MG63 (cell line): ENCODE measurements around the gene CAT. TPM values are rescaled to one million over a fixed set of nuclear protein-coding genes. Genes with fewer than 3 reads are reported as not detected.

Experiments
- DNase-seq: peaks from one replicate; pipeline ENCODE4 v3.0.0-alpha.2; 2020
- H3K27me3 ChIP-seq: fragments of 250-450 bp; sonication (Bioruptor Pico); 2 replicates; pipeline ENCODE4 v1.5.1; 2020; ENCODE audit warnings: mild to moderate bottlenecking, moderate library complexity
- H3K36me3 ChIP-seq: fragments of 250-450 bp; sonication (Bioruptor Pico); 2 replicates; pipeline ENCODE4 v1.5.1; 2020; ENCODE audit warnings: mild to moderate bottlenecking, moderate library complexity
- H3K4me3 ChIP-seq: fragments of 250-450 bp; sonication (Bioruptor Pico); 2 replicates; pipeline ENCODE4 v1.5.1; 2020; ENCODE audit warnings: mild to moderate bottlenecking, moderate library complexity
- H3K9me3 ChIP-seq: fragments of 250-450 bp; sonication (Bioruptor Pico); 2 replicates; pipeline ENCODE4 v1.5.1; 2020; ENCODE audit warnings: mild to moderate bottlenecking, moderate library complexity
- total RNA-seq: library from RNA; depleted of rRNA; stranded (reverse); fragments of >200 nt; shearing (Covaris generic); gene quantifications from 2 replicates; pipeline ENCODE4 v1.2.3, GENCODE V29; 2014; ENCODE audit warnings: low replicate concordance; rRNA removed

The CAT gene
- total RNA-seq = 124 and 125 TPM in 2 replicates

GRCh38 chr11:34438529-34439507, at the start of gene CAT:
TSS of gene CAT (plus strand) at chr11:34438934. CDS start at chr11:34439014, 80 bp downstream.
- H3K9me3 ChIP-seq = peaks cover 4% of the 10 kb centered on the region; the same call in 1 of the 2 replicates
- peaks cover 23% of the 10 kb centered on the region for H3K36me3 ChIP-seq
- DNase-seq = peak; percentile 99
- H3K27me3 ChIP-seq = no peaks in the 10 kb centered on the region
- peak within 1 kb of the TSS; percentile 96 for H3K4me3 ChIP-seq

- Histone ChIP-seq H3K27me3 (no peaks in the 10 kb centered on the region), H3K4me3 (no peak overlapping the region), H3K36me3 (no peaks in the 10 kb centered on the region), H3K9me3 (peaks cover 15% of the 10 kb centered on the region)
- no peak for DNase-seq
Observed at GRCh38 chr11:34394771-34395300, 43.9 kb upstream of the CAT start.

DNA sequence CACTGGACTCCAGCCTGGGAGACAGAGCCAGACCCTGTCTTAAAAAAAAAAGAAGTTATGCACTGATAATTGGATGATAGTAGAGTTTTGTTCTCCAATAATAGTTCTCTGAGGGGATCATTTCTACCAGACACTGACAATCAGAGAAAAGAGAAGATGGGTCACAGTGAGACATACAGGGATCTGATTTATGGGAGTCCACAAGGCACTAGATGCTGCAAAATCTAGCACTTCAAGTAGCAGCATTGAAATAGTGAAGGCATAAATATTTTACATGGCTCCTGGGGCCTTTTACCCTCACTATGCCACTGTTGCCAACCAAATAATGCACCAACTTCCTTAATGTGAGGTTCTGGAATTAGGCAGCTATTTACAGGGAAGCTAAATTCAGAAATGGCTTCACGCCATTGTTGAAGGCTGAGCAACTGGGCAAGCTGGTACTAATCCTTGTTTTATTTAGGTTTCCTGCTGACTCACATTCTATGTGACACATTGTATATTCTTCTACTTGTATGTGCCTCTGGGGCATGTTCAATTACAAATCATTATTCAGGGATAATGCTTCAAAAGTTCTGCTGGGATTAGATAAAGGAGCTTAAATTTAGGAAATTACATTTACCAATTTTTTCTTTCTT, 42.7 kb upstream of the CAT start:
- no peaks in the 10 kb centered on the region for H3K27me3 ChIP-seq
- H3K9me3 ChIP-seq = peaks cover 17% of the 10 kb centered on the region
- H3K36me3 ChIP-seq = no peaks in the 10 kb centered on the region
- H3K4me3 ChIP-seq = no peak overlapping the region
- peak; percentile 80 for DNase-seq

DNA sequence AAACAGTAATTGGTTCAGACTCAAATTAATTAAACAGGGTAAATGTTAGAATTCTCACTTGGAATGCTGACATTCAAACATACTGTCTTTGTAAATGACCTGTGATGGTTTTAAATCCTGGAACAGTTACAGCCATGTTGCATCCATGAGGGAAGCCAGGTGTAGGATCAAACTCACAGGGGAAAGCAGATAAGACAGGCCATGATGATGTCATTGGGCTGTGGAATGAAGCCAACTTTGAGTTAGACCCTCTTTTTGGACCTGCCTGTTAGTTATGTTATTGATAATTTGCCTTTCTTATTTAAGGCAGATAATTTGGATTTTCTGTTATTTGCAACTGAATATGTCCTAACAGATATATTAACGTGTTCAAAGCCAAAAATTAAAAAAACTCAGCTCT, 41.6 kb upstream of the CAT start:
- Histone ChIP-seq H3K4me3 (no peak overlapping the region), H3K9me3 (peaks cover 17% of the 10 kb centered on the region), H3K27me3 (no peaks in the 10 kb centered on the region), H3K36me3 (no peaks in the 10 kb centered on the region)
- no peak for DNase-seq

GRCh38 chr11:34397811-34398210, 40.9 kb upstream of the CAT start:
- no peak for DNase-seq
- Histone ChIP-seq H3K36me3 (no peaks in the 10 kb centered on the region), H3K4me3 (no peak overlapping the region), H3K9me3 (peaks cover 16% of the 10 kb centered on the region), H3K27me3 (no peaks in the 10 kb centered on the region)

DNA sequence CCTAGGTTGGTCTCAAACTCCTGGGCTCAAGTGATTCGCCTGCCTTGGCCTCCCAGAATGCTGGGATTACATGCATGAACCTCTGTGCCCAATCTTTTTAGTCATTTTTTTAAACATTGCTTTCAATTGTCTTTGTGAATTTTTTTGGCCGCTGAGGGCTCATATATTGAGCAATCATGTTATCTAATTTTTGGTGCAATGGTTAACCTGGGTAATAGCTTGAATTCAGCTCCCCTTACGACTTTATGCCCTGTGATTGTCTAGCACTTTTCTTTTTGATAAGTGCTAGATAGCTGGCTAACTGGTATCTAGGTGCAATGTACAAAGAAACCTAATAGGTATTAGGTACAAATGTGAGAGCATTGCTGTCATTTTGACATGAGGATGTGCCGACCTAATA, 35.3 kb upstream of the CAT start:
- H3K4me3 ChIP-seq = no peak overlapping the region
- no peaks in the 10 kb centered on the region for H3K27me3 ChIP-seq
- no peaks in the 10 kb centered on the region for H3K36me3 ChIP-seq
- DNase-seq = no peak
- peaks cover 7% of the 10 kb centered on the region for H3K9me3 ChIP-seq

GRCh38 chr11:34404280-34404679, 34.5 kb upstream of the CAT start:
- DNase-seq = no peak
- Histone ChIP-seq H3K4me3 (no peak overlapping the region), H3K27me3 (no peaks in the 10 kb centered on the region), H3K9me3 (peaks cover 7% of the 10 kb centered on the region), H3K36me3 (no peaks in the 10 kb centered on the region)

DNA sequence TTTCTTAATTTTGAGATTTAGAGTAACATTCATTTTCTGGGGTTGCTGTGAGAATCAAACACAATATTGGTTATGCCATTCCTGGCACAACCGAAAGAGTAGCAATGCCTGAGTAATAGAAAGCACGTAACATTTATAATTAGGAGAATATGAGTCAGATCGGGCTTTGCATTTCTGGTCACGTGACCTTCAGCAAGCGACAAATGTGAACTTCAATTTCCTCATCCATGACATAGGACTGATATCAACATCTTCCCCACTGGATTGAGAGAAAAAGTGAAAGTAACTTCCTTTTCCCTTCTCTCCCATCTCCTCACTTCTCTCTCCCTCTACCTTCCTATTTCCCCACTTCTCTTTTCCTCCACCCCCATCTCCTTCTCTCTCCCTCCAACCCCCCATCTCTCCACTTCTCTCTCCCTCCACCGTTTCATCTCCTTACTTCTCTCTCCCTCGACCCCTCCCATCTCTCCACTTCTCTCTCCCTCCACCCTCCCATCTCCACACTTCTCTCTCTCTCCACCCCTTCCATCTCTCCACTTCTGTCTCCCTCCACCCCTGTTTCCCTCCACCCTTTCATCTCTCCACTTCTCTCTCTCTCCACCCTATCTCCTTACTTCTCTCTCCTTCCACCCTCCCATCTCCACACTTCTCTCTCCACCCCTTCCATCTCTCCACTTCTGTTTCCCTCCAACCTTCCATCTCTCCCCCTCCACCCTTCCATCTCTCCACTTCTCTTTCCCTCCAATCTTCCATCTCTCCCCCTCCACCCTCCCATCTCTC, 33.5 kb upstream of the CAT start:
- H3K9me3 ChIP-seq = peaks cover 3% of the 10 kb centered on the region
- DNase-seq = peak; percentile 17
- H3K27me3 ChIP-seq = no peaks in the 10 kb centered on the region
- H3K4me3 ChIP-seq = peak overlapping the region; percentile 33
- H3K36me3 ChIP-seq = no peaks in the 10 kb centered on the region

- peaks cover 5% of the 10 kb centered on the region for H3K9me3 ChIP-seq
- H3K27me3 ChIP-seq = no peaks in the 10 kb centered on the region
- H3K36me3 ChIP-seq = no peaks in the 10 kb centered on the region
- H3K4me3 ChIP-seq = no peak overlapping the region
- DNase-seq = no peak
Observed at GRCh38 chr11:34406413-34406812, 32.3 kb upstream of the CAT start.

DNA sequence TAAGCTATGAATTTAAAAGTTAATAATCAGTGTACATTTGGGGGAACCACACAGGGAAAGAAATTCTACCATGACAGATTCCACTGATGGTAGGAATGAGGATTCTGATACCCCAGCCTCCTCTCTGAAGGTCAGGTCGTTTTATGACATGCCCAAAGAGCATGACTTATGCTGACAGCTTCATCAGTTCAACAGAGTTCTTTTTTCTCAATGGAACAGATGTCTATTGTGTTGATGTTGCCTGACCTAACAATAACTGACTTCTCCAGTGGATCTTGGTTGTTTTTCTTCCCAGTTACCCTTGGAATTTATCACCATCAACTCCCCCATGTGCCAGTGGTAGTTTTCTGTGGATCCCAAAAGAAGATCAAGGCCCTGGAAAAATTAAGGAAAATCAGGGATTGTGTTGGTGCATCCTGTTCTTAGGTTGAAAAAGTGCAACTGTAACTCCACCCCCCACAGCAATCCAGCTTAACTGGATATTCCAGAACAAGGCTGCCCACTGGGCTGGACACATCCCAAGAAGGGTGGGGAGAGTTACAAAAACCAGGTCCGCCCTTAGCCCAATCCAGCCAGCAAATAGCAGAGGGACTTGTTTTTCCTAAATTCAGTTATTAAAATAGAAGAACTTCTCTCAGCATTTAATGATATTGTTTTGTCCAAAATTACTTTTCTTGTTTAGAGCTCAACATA, 31.5 kb upstream of the CAT start:
- peaks cover 12% of the 10 kb centered on the region for H3K9me3 ChIP-seq
- no peak for DNase-seq
- no peaks in the 10 kb centered on the region for H3K27me3 ChIP-seq
- H3K36me3 ChIP-seq = no peaks in the 10 kb centered on the region
- H3K4me3 ChIP-seq = no peak overlapping the region

- H3K36me3 ChIP-seq = no peaks in the 10 kb centered on the region
- H3K4me3 ChIP-seq = no peak overlapping the region
- no peak for DNase-seq
- peaks cover 25% of the 10 kb centered on the region for H3K9me3 ChIP-seq
- H3K27me3 ChIP-seq = no peaks in the 10 kb centered on the region
Observed at GRCh38 chr11:34408580-34409172, 30.1 kb upstream of the CAT start.

- Histone ChIP-seq H3K27me3 (no peaks in the 10 kb centered on the region), H3K9me3 (peaks cover 32% of the 10 kb centered on the region), H3K4me3 (no peak overlapping the region), H3K36me3 (no peaks in the 10 kb centered on the region)
- DNase-seq = no peak
Observed at GRCh38 chr11:34411111-34411510, 27.6 kb upstream of the CAT start.

DNA sequence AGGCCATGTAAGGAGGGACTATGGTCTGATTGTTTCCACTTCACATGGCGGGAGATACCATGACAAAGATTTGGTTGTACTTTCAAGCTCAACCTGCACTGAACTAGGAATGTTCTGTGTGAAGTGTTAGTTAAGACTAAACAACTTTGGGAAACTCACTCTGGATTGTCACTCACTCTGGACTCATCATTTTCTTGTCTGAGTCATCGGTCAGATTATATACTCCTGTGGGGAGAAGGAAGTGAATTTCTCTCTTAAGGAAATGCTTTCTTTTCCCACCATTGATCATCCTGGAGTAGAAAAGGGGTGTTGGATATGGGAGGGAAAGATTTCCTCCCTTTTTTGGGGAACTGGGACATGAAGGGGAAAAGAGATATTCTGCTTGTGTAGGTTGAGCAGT, 26.9 kb upstream of the CAT start:
- DNase-seq = no peak
- Histone ChIP-seq H3K36me3 (no peaks in the 10 kb centered on the region), H3K9me3 (peaks cover 32% of the 10 kb centered on the region), H3K27me3 (no peaks in the 10 kb centered on the region), H3K4me3 (no peak overlapping the region)

DNA sequence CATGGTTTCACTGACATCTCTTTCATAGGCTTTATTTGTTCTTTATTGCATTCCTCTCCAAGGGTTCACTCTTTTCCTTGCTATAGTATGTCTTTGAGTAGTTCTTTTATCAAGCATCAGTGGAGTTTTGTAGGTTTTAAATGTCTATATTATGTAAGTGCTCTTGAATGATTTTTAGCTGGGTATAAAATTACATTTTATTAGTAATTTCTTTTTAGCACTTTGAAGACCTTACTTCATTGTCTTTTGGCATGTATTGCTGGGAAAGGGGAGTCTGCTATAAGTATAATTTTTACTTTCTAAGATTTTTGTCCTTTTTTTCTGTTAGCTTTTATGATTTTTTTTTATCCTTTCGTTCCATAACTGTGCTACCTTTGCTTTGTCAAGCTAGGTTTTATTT, 25.5 kb upstream of the CAT start:
- Histone ChIP-seq H3K9me3 (peaks cover 32% of the 10 kb centered on the region), H3K27me3 (no peaks in the 10 kb centered on the region), H3K4me3 (no peak overlapping the region), H3K36me3 (no peaks in the 10 kb centered on the region)
- DNase-seq = no peak

DNA sequence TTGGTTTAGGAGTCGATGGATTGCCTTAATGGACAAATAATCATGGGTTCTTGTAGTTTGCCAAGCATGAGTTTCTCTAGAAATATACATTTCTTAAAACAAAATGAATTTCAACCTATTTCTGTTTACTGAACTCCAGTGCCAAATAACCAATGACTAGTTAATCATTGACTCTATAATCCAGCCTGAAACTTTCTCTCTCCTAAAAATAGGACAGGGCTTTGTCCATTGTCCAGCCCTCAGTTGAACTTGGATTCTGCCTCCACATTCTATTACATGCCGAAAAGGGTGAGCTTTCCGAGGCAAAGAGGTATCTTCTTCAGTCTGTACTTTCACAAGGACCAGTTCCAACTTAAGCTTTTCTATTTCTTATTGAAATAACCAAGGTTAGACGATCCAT, 23.2 kb upstream of the CAT start:
- H3K27me3 ChIP-seq = no peaks in the 10 kb centered on the region
- H3K9me3 ChIP-seq = peaks cover 32% of the 10 kb centered on the region
- DNase-seq = no peak
- H3K36me3 ChIP-seq = no peaks in the 10 kb centered on the region
- H3K4me3 ChIP-seq = no peak overlapping the region

DNA sequence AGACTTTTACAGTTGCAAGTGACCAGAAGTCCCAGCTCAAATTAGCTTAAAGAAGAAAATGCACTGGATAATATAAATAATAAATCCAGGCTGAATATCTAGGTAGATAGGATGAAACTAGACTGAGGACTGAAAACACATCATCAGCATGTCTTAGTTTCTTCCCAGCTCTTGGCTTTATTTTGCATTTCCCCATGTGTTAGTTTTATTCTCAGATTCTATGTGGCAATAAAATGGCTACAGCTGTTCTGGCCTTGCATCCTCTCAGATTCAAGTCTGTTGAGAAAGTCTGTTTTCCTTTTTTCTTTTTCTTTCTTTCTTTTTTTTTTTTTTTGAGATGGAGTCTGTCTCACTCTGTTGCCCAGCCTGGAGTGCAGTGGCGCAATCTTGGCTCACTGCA, 22.6 kb upstream of the CAT start:
- no peaks in the 10 kb centered on the region for H3K27me3 ChIP-seq
- peaks cover 31% of the 10 kb centered on the region for H3K9me3 ChIP-seq
- H3K4me3 ChIP-seq = no peak overlapping the region
- DNase-seq = no peak
- H3K36me3 ChIP-seq = no peaks in the 10 kb centered on the region
